H1 (cell line): Measurements from ENCODE around the gene RYR3. TPM values are rescaled to one million over a fixed set of nuclear protein-coding genes. Genes with fewer than 3 reads are reported as not detected.

ENCODE experiments used
- CTCF ChIA-PET: fragments of 300-600 bp; sonication (Branson Sonifier 250); formaldehyde crosslinking; loops from one replicate; lab custom pipeline; 2021; ENCODE audit not compliant: partially characterized antibody; lab: Charles Lee
- POLR2A ChIA-PET: fragments of 300-600 bp; sonication (Branson Sonifier 250); formaldehyde crosslinking; loops from one replicate; lab custom pipeline; 2021; ENCODE audit warnings: inconsistent platforms; ENCODE audit not compliant: partially characterized antibody; lab: Charles Lee
- DNase-seq, 2 experiments: peaks; one replicate each; pipeline versions ENCODE4 v3.0.0 to v3.0.0-alpha.2; 2010 to 2022; ENCODE audit warnings: low spot score in 2 of 2, low read depth in 1 of 2, mixed read lengths in 1 of 2
- FAIRE-seq: peaks from 2 replicates; lab custom pipeline; 2011; peaks lifted over from hg19 to GRCh38; lab: Jason Lieb, UNC
- H2AFZ ChIP-seq: 2 replicates; pipeline ENCODE4 v1.8.1; 2012; ENCODE audit warnings: low read length, inconsistent platforms
- H2AK5ac ChIP-seq: 2 replicates; pipeline ENCODE4 v1.6.1; 2013; ENCODE audit warnings: low read depth, low read length
- H2BK120ac ChIP-seq: replicated peaks from 2 replicates; pipeline ENCODE3; 2013; ENCODE audit warnings: low read depth, low read length, inconsistent platforms
- H2BK12ac ChIP-seq: 2 replicates; pipeline ENCODE4 v1.6.1; 2013; ENCODE audit warnings: low read depth, low read length
- H2BK15ac ChIP-seq: 2 replicates; pipeline ENCODE4 v1.6.1; 2013; ENCODE audit warnings: low read length
- H2BK20ac ChIP-seq: 2 replicates; pipeline ENCODE4 v1.6.1; 2013; ENCODE audit warnings: low read length
- H2BK5ac ChIP-seq: 2 replicates; pipeline ENCODE4 v1.6.1; 2013; ENCODE audit warnings: low read depth, low read length
- H3K14ac ChIP-seq: 2 replicates; pipeline ENCODE4 v1.6.1; 2013; ENCODE audit warnings: inconsistent platforms; ENCODE audit not compliant: insufficient read length
- H3K18ac ChIP-seq: 2 replicates; pipeline ENCODE4 v1.6.1; 2013; ENCODE audit warnings: low read length; ENCODE audit errors: extremely low read depth
- H3K23ac ChIP-seq: 2 replicates; pipeline ENCODE4 v1.6.1; 2013; ENCODE audit warnings: inconsistent platforms; ENCODE audit not compliant: insufficient read length
- H3K23me2 ChIP-seq: 2 replicates; pipeline ENCODE4 v1.6.1; 2013; ENCODE audit warnings: low read depth, low read length
- H3K27ac ChIP-seq: 2 replicates; pipeline ENCODE4 v1.6.1; 2011; ENCODE audit warnings: low read depth, low read length, inconsistent platforms
- H3K27me3 ChIP-seq, 4 experiments: replicated peaks in 1 of 4; 1 replicate in 1 of 4; 2 replicates in 3 of 4; pipeline versions ENCODE4 v1.6.1 to v1.8.1; 2011 to 2013; ENCODE audit warnings: low read length in 3 of 4, mild to moderate bottlenecking in 3 of 4, inconsistent platforms in 2 of 4, mixed read lengths in 2 of 4, moderate library complexity in 1 of 4; ENCODE audit not compliant: control insufficient read depth in 3 of 4, insufficient read depth in 3 of 4; ENCODE audit errors: extremely low read depth in 1 of 4
- H3K36me3 ChIP-seq, 4 experiments: 2 replicates each; pipeline versions ENCODE4 v1.6.1 to v1.8.1; 2011 to 2013; ENCODE audit warnings: mild to moderate bottlenecking in 4 of 4, low read length in 3 of 4, moderate library complexity in 2 of 4, control low read depth in 1 of 4, inconsistent platforms in 1 of 4; ENCODE audit not compliant: insufficient read depth in 4 of 4, control insufficient read depth in 2 of 4
- H3K4ac ChIP-seq: replicated peaks from 2 replicates; pipeline ENCODE3; 2013; ENCODE audit warnings: low read length, low read depth, mixed read lengths, inconsistent platforms; ENCODE audit not compliant: insufficient read length
- H3K4me1 ChIP-seq, 4 experiments: replicated peaks in 1 of 4; 1 replicate in 1 of 4; 2 replicates in 3 of 4; pipeline versions ENCODE4 v1.6.1 to v1.8.1; 2011 to 2013; ENCODE audit warnings: low read length in 3 of 4, inconsistent platforms in 2 of 4, mixed read lengths in 1 of 4; ENCODE audit not compliant: insufficient read depth in 4 of 4, control insufficient read depth in 3 of 4
- H3K4me2 ChIP-seq, 2 experiments: 2 replicates each; pipeline versions ENCODE4 v1.6.1 to v1.8.1; 2011 to 2013; ENCODE audit warnings: low read depth in 2 of 2, low read length in 2 of 2, control low read depth in 1 of 2, inconsistent platforms in 1 of 2, mild to moderate bottlenecking in 1 of 2; ENCODE audit not compliant: insufficient read depth in 1 of 2
- H3K4me3 ChIP-seq, 4 experiments: fragments of 200-600, 300-600 bp in 1 of 4; sonication (generic), shearing (Covaris generic), sonication (Bioruptor Twin) in 1 of 4; 2 replicates each; pipeline versions ENCODE4 v1.5.1 to v1.8.1; 2011 to 2016; ENCODE audit warnings: low read length in 4 of 4, low read depth in 3 of 4, control low read depth in 2 of 4, inconsistent platforms in 2 of 4, mild to moderate bottlenecking in 2 of 4, mixed read lengths in 1 of 4, moderate library complexity in 1 of 4; ENCODE audit not compliant: insufficient read depth in 2 of 4; ENCODE audit errors: extremely low read depth in 1 of 4
- H3K56ac ChIP-seq: replicated peaks from 2 replicates; pipeline ENCODE3; 2013; ENCODE audit warnings: low read depth, mild to moderate bottlenecking, mixed read lengths, low read length, inconsistent platforms; ENCODE audit not compliant: insufficient read length
- H3K79me1 ChIP-seq: 2 replicates; pipeline ENCODE4 v1.6.1; 2013; ENCODE audit warnings: low read depth, low read length, control low read depth
- H3K79me2 ChIP-seq, 2 experiments: 2 replicates each; pipeline versions ENCODE4 v1.6.1 to v1.8.1; 2012 to 2013; ENCODE audit warnings: low read length in 2 of 2, mild to moderate bottlenecking in 2 of 2, inconsistent platforms in 1 of 2; ENCODE audit not compliant: insufficient read depth in 2 of 2, control insufficient read depth in 1 of 2
- H3K9ac ChIP-seq, 4 experiments: replicated peaks in 1 of 4; 1 replicate in 1 of 4; 2 replicates in 3 of 4; pipeline versions ENCODE4 v1.6.1 to v1.8.1; 2011 to 2013; ENCODE audit warnings: low read depth in 3 of 4, low read length in 3 of 4, control low read depth in 2 of 4, mild to moderate bottlenecking in 2 of 4, moderate library complexity in 2 of 4, inconsistent platforms in 1 of 4; ENCODE audit errors: extremely low read depth in 1 of 4
- H3K9me3 ChIP-seq, 2 experiments: 2 replicates each; pipeline versions ENCODE4 v1.6.1 to v1.8.1; 2012 to 2013; ENCODE audit warnings: mild to moderate bottlenecking in 2 of 2, moderate library complexity in 2 of 2, control low read depth in 1 of 2, inconsistent platforms in 1 of 2, low read depth in 1 of 2, low read length in 1 of 2, mixed read lengths in 1 of 2; ENCODE audit not compliant: insufficient read depth in 2 of 2
- H4K20me1 ChIP-seq, 2 experiments: replicated peaks in 1 of 2; 2 replicates each; pipeline versions ENCODE3 to v1.8.1; 2011 to 2013; ENCODE audit warnings: inconsistent platforms in 2 of 2, low read length in 2 of 2, mild to moderate bottlenecking in 1 of 2; ENCODE audit not compliant: insufficient read depth in 2 of 2, control insufficient read depth in 1 of 2
- H4K5ac ChIP-seq: 2 replicates; pipeline ENCODE4 v1.6.1; 2013; ENCODE audit warnings: low read length, low read depth, mixed read lengths, inconsistent platforms; ENCODE audit not compliant: insufficient read length
- H4K8ac ChIP-seq: 2 replicates; pipeline ENCODE4 v1.8.0; 2013; ENCODE audit warnings: mild to moderate bottlenecking, moderate library complexity, low read length, inconsistent platforms; ENCODE audit not compliant: insufficient read depth; ENCODE audit errors: extremely low read depth
- H4K91ac ChIP-seq: replicated peaks from 2 replicates; pipeline ENCODE3; 2013; ENCODE audit warnings: low read length, mixed read lengths, inconsistent platforms; ENCODE audit not compliant: insufficient read length
- CBX5 ChIP-seq: fragments of 300-800, 300-1000 bp; sonication (generic); IDR thresholded peaks from 2 replicates; pipeline ENCODE4 v1.7.1; 2016; ENCODE audit warnings: antibody characterized with exemption, low read length, low read depth
- CTBP2 ChIP-seq: IDR thresholded peaks from 2 replicates; pipeline ENCODE4 v1.7.0; 2011; ENCODE audit warnings: borderline replicate concordance, mild to moderate bottlenecking, moderate library complexity, mixed read lengths, low read length; ENCODE audit not compliant: insufficient read depth, insufficient read length
- EZH2 ChIP-seq: fragments of 200-600 bp; sonication (generic); IDR thresholded peaks from 2 replicates; pipeline ENCODE4 v1.7.1; 2012; ENCODE audit warnings: low read depth, mild to moderate bottlenecking, moderate library complexity, low read length, inconsistent platforms; ENCODE audit not compliant: severe bottlenecking
- KDM5A ChIP-seq: fragments of 200-600 bp; IDR thresholded peaks from 2 replicates; pipeline ENCODE4 v1.7.1; 2012; ENCODE audit warnings: mild to moderate bottlenecking, low read length, inconsistent platforms, mixed read lengths
- RXRA ChIP-seq: IDR thresholded peaks from 2 replicates; pipeline ENCODE4 v1.6.1; 2011; ENCODE audit warnings: low read depth, mild to moderate bottlenecking, low read length, moderate library complexity; ENCODE audit not compliant: insufficient read depth
- whole genome bisulfite sequencing, 2 experiments: shearing (Covaris generic) in 1 of 2; methylation state at CpG; one replicate each; pipeline versions ENCODE4 v1.1.6 to v1.1.7; 2013 to 2015; ENCODE audit warnings: low lambda C conversion rate in 2 of 2, mixed read lengths in 2 of 2, inconsistent platforms in 1 of 2, low coverage in 1 of 2, missing lambda C conversion rate in 1 of 2; ENCODE audit not compliant: insufficient replicate concordance in 2 of 2, insufficient coverage in 1 of 2, insufficient read length in 1 of 2; ENCODE audit errors: extremely low coverage in 1 of 2, missing lambda C conversion rate in 1 of 2; 5-methylcytosine and 5-hydroxymethylcytosine counted together
- polyA plus RNA-seq, 7 experiments: library from polyadenylated mRNA; depleted of rRNA in 3 of 7; stranded (reverse) in 5 of 7; unstranded in 2 of 7; fragments of >200 nt in 5 of 7; fragments of 200-250 nt in 2 of 7; gene quantifications; 1 replicate in 5 of 7; 2 replicates in 1 of 7; 4 replicates in 1 of 7; pipeline versions ENCODE4 v1.2.1 to v1.2.3, GENCODE V29; 2011 to 2013; ENCODE audit warnings: missing spikeins in 2 of 7, mixed read lengths in 2 of 7
- total RNA-seq: library from RNA; stranded (reverse); fragmentation: NEBNext Ultra II Directional; extraction: Animal tissue kit (Norgen Biotek cat#: 25700); gene quantifications from 2 replicates; pipeline ENCODE4 v1.2.1, GENCODE V29; 2021

RYR3 gene
- total and polyA plus RNA-seq, 2 of the 8 experiments (the other 6 are each of a cell fraction or from before 2014, with no cell fraction given) = 0.33 to 3.4 TPM

DNA sequence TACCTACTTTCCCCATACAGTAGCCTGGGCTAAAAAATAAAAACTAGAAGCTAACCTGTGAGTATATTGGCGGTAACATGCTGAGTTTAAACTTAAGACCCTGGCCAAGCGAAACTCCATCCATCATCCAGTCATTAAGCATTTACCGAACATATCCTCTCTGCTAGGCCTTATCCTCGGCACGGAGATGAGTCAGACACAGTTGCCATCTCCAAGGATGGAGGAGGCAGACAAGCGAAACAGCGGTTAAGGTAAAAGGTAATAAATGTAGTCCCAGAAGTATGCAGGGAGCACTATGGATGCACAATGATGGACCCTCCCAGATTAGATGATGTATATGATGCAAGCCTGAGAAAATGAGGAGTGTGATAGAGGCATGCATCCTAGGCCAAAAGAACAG is 143.6 kb downstream of the RYR3 start:
- H3K56ac ChIP-seq = no peak overlapping the region
- ChIA-PET CTCF (no interaction called here), POLR2A (no interaction called here)
- peaks cover 0 to 2% (median 0%) of the 10 kb centered on the region in 4 experiments; a peak in 2 of 7 replicates for H3K4me1 ChIP-seq
- no peak overlapping the region for H3K4me3 ChIP-seq
- no peak overlapping the region for H2AFZ ChIP-seq
- H2BK20ac ChIP-seq = no peak overlapping the region
- no peak overlapping the region for H3K18ac ChIP-seq
- no peak overlapping the region for H3K4me2 ChIP-seq
- H3K36me3 ChIP-seq = no peaks in the 10 kb centered on the region; a peak in 2 of 8 replicates
- TF ChIP-seq KDM5A (no peak), CTBP2 (no peak), CBX5 (no peak), EZH2 (no peak), RXRA (no peak)
- H3K27me3 ChIP-seq = no peaks in the 10 kb centered on the region
- no peak overlapping the region for H2BK120ac ChIP-seq
- no peak overlapping the region for H3K4ac ChIP-seq
- WGBS, 2 experiments = 93% methylated on average over 7 of the region's 7 CpGs; no CpG with 5 or more reads in 1 of the 2 experiments
- H3K79me1 ChIP-seq = no peaks in the 10 kb centered on the region
- FAIRE-seq = no peak
- no peak overlapping the region for H4K91ac ChIP-seq
- no peak overlapping the region for H2BK5ac ChIP-seq
- no peaks in the 10 kb centered on the region for H3K23me2 ChIP-seq
- H2BK15ac ChIP-seq = no peak overlapping the region
- H3K27ac ChIP-seq = no peak overlapping the region
- no peak overlapping the region for H4K5ac ChIP-seq
- H3K9ac ChIP-seq = no peak overlapping the region
- no peaks in the 10 kb centered on the region for H3K79me2 ChIP-seq
- H4K8ac ChIP-seq = no peak overlapping the region
- H4K20me1 ChIP-seq = no peaks in the 10 kb centered on the region
- no peaks in the 10 kb centered on the region for H3K9me3 ChIP-seq
- no peak overlapping the region for H3K23ac ChIP-seq
- no peak for DNase-seq
- H2BK12ac ChIP-seq = no peak overlapping the region
- no peak overlapping the region for H2AK5ac ChIP-seq
- H3K14ac ChIP-seq = no peak overlapping the region
